Parathyroid adenoma (tissue), 2 donors: ENCODE data around the gene PTPN14.

Experiments used
- H2AFZ ChIP-seq: fragments of 300-600 bp; sonication (generic); one replicate; pipeline ENCODE4 v1.7.0; 2017; ENCODE audit warnings: antibody characterized with exemption, mild to moderate bottlenecking
- H3K27ac ChIP-seq: fragments of 300-600 bp; sonication (generic); one replicate; pipeline ENCODE4 v1.7.0; 2017
- H3K27me3 ChIP-seq: fragments of 300-600 bp; sonication (generic); one replicate; pipeline ENCODE4 v1.7.0; 2017; ENCODE audit warnings: low read length; ENCODE audit not compliant: control insufficient read depth, insufficient read depth
- H3K36me3 ChIP-seq: fragments of 300-600 bp; sonication (generic); one replicate; pipeline ENCODE4 v1.7.0; 2017; ENCODE audit warnings: low read length; ENCODE audit not compliant: control insufficient read depth, insufficient read depth
- H3K4me1 ChIP-seq: fragments of 300-600 bp; sonication (generic); one replicate; pipeline ENCODE4 v1.7.0; 2017; ENCODE audit warnings: control low read depth
- H3K4me2 ChIP-seq: fragments of 300-600 bp; sonication (generic); one replicate; pipeline ENCODE4 v1.7.0; 2017; ENCODE audit warnings: low read length
- H3K4me3 ChIP-seq: fragments of 300-600 bp; sonication (generic); one replicate; pipeline ENCODE4 v1.7.0; 2017; ENCODE audit warnings: low read depth, low read length
- H3K79me2 ChIP-seq: fragments of 300-600 bp; sonication (generic); one replicate; pipeline ENCODE4 v1.7.0; 2017; ENCODE audit warnings: control low read depth
- H3K9ac ChIP-seq: fragments of 300-600 bp; sonication (generic); one replicate; pipeline ENCODE4 v1.7.0; 2017; ENCODE audit warnings: mild to moderate bottlenecking
- H3K9me3 ChIP-seq: fragments of 300-600 bp; sonication (generic); one replicate; pipeline ENCODE4 v1.7.0; 2017; ENCODE audit warnings: low read length; ENCODE audit not compliant: control insufficient read depth
- TF ChIP-seq, protein P1 (sequence below): fragments of 300-600 bp; sonication (generic); IDR thresholded peaks from one replicate; pipeline ENCODE4 v1.7.0; 2017; ENCODE audit warnings: antibody characterized with exemption, mild to moderate bottlenecking
- donor health status: primary hyperparathyroidism.

Gene PTPN14

DNA sequence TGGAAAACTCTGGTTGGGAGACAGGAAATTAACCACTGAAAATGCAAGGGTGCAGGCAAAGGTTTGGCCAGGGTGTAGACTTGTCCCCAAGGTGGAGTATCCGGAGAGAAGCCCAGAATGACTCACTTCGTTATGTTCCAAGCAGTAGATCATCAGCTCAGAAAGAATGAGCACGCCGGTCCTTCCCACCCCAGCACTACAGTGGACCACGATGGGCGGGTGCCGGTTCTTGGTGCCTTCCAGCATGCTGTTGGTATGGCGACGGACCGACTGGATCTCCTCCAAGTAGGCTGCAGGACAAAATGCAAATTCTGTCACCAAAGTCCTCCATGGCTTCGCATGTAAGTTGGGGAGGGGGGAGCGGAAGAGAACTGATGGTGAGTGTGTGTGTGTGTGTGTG is 187.0 kb downstream of the PTPN14 start:
- Histone ChIP-seq H3K27me3 (no peaks in the 10 kb centered on the region), H3K36me3 (no peaks in the 10 kb centered on the region), H3K27ac (no peak overlapping the region), H3K4me3 (no peak overlapping the region), H3K9ac (no peak overlapping the region), H2AFZ (no peak overlapping the region), H3K4me1 (no peaks in the 10 kb centered on the region), H3K4me2 (no peak overlapping the region), H3K79me2 (no peaks in the 10 kb centered on the region), H3K9me3 (no peaks in the 10 kb centered on the region)
- TF ChIP-seq, protein P1, sequence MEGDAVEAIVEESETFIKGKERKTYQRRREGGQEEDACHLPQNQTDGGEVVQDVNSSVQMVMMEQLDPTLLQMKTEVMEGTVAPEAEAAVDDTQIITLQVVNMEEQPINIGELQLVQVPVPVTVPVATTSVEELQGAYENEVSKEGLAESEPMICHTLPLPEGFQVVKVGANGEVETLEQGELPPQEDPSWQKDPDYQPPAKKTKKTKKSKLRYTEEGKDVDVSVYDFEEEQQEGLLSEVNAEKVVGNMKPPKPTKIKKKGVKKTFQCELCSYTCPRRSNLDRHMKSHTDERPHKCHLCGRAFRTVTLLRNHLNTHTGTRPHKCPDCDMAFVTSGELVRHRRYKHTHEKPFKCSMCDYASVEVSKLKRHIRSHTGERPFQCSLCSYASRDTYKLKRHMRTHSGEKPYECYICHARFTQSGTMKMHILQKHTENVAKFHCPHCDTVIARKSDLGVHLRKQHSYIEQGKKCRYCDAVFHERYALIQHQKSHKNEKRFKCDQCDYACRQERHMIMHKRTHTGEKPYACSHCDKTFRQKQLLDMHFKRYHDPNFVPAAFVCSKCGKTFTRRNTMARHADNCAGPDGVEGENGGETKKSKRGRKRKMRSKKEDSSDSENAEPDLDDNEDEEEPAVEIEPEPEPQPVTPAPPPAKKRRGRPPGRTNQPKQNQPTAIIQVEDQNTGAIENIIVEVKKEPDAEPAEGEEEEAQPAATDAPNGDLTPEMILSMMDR, result no peak

DNA sequence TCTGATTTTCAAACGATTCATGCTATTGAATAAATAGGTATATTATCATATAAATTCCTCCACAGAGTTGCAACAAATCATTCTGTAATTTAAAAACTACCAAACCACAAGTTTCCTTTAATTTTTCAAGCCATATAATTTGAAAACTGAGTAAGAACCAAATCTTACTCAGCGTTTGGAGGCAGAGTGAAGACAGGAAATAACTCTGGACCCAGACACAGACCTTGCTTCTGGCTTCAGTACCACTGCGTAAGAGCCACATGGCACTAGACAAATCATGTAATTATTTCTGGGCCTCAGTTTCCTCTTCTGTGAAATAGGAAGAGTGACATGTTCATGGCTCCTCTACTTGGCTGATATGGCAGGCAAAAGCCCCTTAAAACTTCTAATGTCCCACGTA is 188.0 kb downstream of the PTPN14 start:
- TF ChIP-seq, protein P1, result no peak
- Histone ChIP-seq H3K79me2 (no peaks in the 10 kb centered on the region), H3K9me3 (no peaks in the 10 kb centered on the region), H3K27ac (no peak overlapping the region), H3K4me2 (no peak overlapping the region), H3K27me3 (no peaks in the 10 kb centered on the region), H3K4me3 (no peak overlapping the region), H3K4me1 (no peaks in the 10 kb centered on the region), H2AFZ (no peak overlapping the region), H3K36me3 (no peaks in the 10 kb centered on the region), H3K9ac (no peak overlapping the region)

DNA sequence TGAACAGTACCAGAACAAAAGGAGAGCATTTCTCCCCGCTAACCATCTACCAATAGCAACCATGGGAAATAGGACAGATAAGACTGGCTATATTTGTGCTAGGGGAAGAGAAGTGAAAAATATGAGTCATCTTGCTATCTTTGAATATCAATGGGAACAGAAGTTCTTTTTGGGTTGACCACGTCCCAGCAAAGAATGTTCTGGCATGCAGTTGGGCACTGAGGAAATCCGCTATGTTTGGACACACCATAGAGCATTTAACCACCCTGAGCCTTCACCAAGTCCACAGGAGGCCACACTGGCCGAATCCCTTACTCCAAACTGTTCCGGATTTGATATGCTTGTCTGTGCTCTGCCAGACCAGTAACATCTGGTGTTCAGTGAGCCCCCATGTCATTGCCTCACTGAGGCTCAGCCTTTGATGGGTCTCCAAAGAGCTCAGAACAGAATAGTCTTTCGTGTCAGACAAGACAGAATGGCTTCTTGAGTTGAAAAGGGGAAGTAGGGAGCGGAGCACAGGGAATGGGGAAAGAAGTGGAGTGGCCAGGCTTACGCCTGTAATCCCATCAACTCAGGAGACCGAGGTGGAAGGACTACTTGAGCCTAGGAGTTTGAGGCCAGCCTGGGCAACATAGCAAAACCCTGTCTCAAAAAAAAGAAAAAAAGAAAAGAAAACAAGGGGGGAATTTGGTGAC is 189.1 kb downstream of the PTPN14 start:
- TF ChIP-seq, protein P1, result no peak
- Histone ChIP-seq H3K4me3 (no peak overlapping the region), H3K9me3 (no peaks in the 10 kb centered on the region), H2AFZ (no peak overlapping the region), H3K27me3 (no peaks in the 10 kb centered on the region), H3K36me3 (no peaks in the 10 kb centered on the region), H3K79me2 (no peaks in the 10 kb centered on the region), H3K27ac (no peak overlapping the region), H3K9ac (no peak overlapping the region), H3K4me2 (no peak overlapping the region), H3K4me1 (no peaks in the 10 kb centered on the region)

DNA sequence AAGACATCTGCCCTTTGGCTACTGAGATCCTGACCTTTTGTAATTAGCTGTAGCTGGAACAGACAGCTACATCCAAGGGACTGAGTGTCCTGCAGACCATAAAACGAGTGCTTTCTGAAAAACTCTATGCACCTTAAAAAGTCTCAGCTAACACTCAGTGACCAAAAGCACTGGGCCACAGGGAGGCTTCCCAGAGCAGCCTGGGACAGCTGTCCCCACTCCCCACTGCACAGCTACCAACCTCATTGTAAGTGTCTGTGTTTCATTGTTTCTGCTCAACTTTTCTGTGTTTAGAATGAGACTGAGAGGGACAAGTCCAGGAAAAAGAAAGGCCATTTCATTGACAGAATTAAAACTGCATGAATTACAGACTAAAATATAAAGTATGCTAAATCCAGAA is 189.8 kb downstream of the PTPN14 start:
- Histone ChIP-seq H3K4me2 (no peak overlapping the region), H3K9ac (no peak overlapping the region), H3K27me3 (no peaks in the 10 kb centered on the region), H2AFZ (no peak overlapping the region), H3K4me3 (no peak overlapping the region), H3K9me3 (no peaks in the 10 kb centered on the region), H3K79me2 (no peaks in the 10 kb centered on the region), H3K4me1 (no peaks in the 10 kb centered on the region), H3K27ac (no peak overlapping the region), H3K36me3 (no peaks in the 10 kb centered on the region)
- TF ChIP-seq, protein P1, result no peak

DNA sequence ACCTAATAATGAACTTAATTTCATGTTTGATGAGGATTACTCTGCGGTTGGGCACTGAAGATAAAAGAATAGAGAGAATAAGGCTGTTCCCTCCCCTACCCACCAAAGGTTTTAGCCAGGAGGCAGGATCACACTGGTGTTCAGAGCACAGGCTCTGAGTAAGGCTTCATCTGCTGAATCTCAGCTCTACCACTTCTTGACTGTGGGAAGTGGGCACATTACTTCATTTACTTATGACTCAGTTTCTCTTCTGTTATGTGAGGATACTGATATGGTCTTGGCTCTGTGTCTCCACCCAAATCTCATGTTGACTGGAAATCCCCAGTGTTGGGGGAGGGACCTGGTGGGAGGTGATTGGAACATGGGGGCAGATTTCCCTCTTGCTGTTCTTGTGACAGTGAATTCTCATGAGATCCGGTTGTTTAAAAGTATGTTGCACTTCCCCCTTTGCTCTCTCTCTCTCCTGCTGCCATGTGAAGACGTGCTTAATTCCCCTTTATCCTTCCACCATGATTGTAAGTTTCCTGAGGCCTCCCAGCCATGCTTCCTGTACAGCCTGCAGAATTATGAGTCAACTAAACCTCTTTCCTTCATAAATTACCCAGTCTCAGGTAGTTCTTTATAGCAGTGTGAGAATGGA is 190.8 kb downstream of the PTPN14 start:
- Histone ChIP-seq H3K27ac (no peak overlapping the region), H3K9me3 (no peaks in the 10 kb centered on the region), H3K4me3 (no peak overlapping the region), H2AFZ (no peak overlapping the region), H3K27me3 (no peaks in the 10 kb centered on the region), H3K9ac (no peak overlapping the region), H3K4me1 (no peaks in the 10 kb centered on the region), H3K36me3 (no peaks in the 10 kb centered on the region), H3K4me2 (no peak overlapping the region), H3K79me2 (no peaks in the 10 kb centered on the region)
- TF ChIP-seq, protein P1, result no peak
